NCI-H128 (cell line): ENCODE results near the gene PKIB.
A peak's percentile ranks its signal among the peaks of the same experiment; 100 is the strongest.
"Not testable (repeated sequence)": the region's sequence is repeated elsewhere in the genome, so short reads cannot be mapped to it uniquely, and the experiment has no call there.

Experiments
- DNase-seq: peaks from one replicate; lab custom pipeline; 2025; ENCODE audit not compliant: unreplicated experiment; lab: John Stamatoyannopoulos, UW

The PKIB gene

DNA sequence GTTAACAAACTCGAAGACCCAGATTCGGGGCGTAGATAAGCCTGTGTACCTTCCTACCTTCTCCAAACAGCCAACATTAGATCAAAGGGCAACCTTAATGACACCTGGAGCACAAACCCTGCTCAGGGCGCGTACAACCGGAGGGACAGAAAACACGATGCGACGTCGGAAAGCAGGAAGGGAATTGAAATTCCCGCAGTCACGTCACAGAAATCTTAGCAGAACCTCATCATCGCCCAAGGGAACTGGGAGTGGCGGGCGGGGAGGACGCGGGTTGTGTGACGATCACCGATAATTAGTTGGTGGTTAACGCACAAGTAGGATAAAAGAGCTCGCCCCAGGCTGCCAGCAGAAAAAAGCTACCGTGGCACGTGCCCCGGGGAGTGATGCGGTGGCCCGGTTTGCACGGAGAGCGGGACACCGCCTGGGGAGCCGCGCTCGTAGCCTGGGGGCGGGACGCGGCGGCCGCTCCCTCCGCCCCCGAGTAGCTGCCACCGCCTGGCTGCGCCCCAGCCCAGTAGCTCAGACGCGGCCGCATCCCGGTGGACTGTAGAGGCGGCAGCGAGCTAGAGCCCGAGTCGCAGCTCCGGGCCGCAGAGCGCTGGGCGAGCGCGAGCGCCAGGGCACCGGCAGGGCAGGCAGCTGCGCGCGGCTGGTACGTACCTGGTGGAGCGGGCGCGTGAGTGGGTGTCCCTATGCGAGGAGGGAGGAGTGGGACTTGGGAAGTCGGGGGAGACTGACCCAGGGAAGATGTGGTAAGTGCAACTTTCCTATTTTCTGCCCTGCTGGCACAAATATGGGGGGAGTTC, at the start of gene PKIB:
TSS of gene PKIB (plus strand) at position 525 of the 809 bp plus-strand sequence. CDS start 107,390 bp downstream, outside the sequence.
- peak; percentile 72 for DNase-seq

DNA sequence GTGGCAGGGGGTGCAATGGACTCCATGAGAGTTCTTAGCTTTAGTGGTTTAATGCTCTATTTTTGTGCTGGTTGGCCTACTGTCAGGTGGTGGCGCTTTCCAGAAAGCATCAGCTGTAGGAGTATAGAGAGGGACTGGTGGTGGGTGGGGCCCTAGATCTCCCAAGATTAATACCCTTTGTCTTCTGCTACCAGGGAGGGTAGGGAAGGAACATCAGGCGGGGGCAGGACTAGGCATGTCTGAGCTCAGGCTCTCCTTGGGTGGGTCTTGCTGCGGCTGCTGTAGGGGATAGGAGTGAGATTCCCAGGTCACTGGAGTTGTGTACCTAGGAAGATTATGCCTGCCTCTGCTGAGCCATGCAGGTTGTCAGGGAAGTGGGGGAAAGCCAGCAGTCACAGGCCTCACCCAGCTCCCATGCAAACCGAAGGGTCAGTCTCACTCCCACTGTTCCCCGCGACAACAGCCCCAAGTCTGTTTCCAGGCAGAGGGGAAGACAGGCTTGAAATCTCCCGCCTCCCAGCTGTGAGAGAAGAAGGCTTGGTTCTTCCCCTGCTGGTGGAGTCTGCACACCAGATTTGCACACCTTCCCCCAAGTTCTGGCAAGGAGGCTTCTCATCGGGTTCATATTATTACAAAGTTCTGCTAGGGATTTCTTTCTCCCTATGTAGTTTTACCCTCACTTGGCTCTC, 46.7 kb upstream of the PKIB start:
- no peak for DNase-seq

DNA sequence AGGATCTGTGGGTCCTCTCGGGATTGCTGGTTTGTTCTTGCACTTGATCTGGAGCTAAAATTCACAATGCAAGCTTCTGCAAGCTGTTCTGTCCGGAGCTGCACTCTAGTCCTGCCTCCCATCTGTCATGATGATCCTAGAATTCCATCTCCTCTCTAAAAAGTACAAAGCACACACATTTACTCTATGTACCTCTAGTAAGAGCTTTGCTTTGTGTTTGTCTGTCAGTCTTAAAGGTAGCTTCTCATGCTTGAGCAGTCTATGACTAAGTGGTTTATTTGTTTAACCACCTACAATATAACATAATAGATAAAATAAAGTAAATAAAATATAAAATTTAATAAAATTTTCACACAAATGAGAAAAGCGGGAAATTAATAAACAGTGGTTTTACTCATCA, 46.0 kb upstream of the PKIB start:
- DNase-seq = no peak

DNA sequence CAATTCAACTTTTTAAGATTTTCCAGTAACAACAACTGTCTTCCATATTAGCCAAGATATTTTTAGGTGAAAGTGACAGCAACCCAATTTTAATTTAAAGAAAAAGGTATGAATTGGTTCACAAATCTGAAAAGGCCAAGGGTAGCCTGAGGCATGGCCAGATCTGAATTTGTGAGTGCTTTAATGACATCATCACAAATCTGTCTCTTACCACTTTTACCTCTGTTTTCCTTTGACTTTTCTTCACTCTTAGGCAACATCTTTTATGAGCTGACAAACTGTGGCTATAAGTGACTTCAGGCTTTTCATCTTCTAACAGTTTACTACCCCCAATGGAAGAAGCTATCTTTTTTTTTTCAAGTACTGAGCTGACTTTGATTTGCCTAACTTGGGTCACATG, 44.5 kb upstream of the PKIB start:
- no peak for DNase-seq

- DNase-seq = no peak
Observed at GRCh38 chr6:122567034-122567433, 43.2 kb upstream of the PKIB start.

- DNase-seq = no peak
Observed at GRCh38 chr6:122568350-122568749, 41.9 kb upstream of the PKIB start.

DNA sequence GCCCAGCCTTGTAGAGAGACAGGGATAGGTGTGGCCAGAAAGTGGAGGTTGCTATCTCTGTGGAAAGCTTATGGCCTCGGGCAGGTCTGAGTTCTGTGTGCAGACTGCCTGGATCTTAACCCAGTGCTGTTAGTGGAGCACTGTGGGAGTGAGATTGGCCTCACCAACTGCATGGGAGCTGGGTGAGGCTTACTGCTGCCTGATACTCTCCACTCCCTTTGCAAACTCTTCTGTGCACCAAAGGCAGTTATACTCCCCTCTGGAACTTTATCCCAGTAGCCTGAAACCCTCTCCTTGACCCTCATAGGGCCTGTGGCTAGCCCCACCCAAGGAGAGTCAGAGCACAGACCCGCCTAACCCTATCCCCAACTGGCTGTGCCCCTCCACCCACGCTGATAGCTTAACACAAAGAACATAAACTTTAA, 41.4 kb upstream of the PKIB start:
- DNase-seq = no peak

GRCh38 chr6:122569230-122569771, 40.9 kb upstream of the PKIB start:
- no peak for DNase-seq

DNA sequence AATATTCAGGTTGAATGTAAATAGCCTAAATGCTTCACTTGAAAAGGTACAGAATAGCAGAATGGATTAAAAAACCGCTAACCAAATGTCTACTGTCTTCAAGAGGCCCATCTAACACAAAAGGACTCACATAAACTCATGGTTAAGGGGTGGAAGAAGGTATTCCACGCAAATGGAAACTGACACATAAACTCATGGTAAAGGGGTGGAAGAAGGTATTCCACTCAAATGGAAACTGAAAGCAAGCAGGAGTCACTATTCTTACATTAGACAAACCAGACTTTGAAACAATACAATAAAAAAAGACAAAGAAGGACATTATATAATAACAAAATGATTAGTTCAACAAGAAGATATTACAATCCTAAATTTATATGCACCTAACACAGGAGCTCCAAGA, 38.3 kb upstream of the PKIB start:
- no peak for DNase-seq

GRCh38 chr6:122576888-122577287, 33.3 kb upstream of the PKIB start:
- DNase-seq = no peak

DNA sequence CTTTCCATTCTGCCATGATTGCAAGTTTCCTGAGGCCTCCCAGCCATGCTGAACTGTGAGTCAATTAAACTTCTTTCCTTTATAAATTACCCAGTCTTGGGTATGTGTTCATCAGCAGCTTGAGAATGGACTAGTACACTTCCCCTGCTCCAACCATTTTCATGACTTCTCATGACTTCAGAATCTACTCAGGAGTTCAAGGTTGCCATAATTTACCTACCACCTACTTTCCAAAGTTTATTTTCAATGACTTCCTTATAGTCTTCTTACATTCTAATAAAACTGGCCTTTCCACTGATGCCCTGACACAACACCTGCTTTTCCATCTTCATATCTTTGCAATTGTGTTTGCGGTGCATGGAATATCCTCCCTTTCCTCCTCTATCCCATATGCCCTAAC, 31.2 kb upstream of the PKIB start:
- no peak for DNase-seq

DNA sequence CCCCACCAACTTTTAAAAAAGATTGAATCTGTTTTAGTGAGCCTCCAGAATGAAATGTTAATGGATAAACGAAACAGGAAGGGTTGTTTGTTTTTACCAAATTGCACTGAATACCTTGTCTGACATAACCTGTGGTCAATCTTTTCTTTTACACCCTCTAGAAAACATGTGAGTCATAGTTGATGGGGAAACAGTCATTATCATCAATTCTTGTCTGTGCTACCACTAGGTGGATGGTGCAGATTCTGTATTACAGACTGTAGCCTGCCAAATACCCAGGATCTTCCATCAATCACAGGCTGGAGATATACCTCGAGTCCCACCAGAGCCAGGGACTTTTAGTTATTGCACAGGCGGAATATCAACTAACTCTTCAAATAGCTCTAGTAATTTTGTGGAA, 29.5 kb upstream of the PKIB start:
- DNase-seq = no peak

GRCh38 chr6:122589115-122589514, 21.1 kb upstream of the PKIB start:
- DNase-seq = no peak

GRCh38 chr6:122598295-122598694, 11.9 kb upstream of the PKIB start:
- DNase-seq = not testable (repeated sequence)

- DNase-seq = no peak
Observed at GRCh38 chr6:122604676-122605075, 5.5 kb upstream of the PKIB start.

GRCh38 chr6:122610690-122611455, 668 bp downstream of the PKIB start:
- DNase-seq = no peak

DNA sequence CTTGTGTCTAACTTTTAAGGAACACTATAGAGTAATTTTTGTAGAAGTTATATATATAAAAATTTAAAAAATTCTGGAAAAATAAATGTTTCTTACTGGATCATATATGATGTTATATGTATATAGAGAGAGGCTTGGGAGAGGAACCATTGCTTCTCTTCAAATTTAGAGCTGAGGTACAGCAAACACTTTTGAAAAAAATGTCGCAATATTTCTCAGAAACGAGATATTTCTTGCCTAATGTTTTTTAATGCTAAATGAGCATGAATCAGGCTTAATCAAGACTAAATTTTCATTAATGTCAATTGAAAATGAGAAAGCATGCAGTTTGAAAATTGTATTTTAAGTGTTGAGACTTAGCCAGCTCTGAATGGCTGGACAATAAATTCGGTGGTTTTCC, 2.6 kb downstream of the PKIB start:
- DNase-seq = no peak

- DNase-seq = no peak
Observed at GRCh38 chr6:122614303-122614702, 4.1 kb downstream of the PKIB start.

DNA sequence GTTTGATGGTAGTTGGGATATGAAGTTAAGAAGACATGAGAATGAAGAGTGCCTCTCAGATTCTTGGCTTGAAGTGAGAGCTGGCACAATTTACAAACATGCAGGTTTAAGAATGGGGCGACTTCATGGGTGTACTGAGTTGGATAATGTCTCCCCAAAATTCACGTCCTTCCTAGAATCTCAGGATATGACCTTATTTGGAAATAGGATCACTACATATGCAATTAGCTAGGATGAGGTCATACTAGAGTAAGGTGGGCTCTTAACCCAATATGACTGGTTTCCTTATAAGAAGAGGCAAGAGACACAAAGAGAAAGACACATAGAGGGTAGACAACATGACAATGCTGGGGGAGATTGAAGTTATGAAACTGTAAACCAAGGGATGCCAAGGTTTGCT, 5.2 kb downstream of the PKIB start:
- no peak for DNase-seq

- no peak for DNase-seq
Observed at GRCh38 chr6:122616877-122617276, 6.7 kb downstream of the PKIB start.

DNA sequence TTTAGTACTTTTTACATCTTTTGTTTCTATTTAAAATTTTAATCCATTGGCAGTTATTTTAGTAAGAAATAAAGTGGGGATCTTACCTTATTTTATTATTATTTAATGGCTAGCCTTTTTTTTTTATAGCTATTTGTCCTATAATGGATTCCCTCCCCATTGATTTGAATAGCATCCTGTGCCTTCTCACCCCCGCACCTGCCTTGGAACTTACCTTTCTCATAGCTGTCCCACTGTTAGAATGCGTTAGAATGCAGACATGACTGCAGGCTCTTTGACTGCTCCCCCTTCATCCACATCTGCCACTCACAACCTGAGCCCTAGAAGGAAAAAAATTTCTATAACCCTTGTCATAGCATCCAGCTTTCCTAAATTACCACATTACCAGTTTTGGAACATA, 9.1 kb downstream of the PKIB start:
- no peak for DNase-seq
